ENCODE results near the gene CNIH2. TPM values are rescaled to one million over a fixed set of nuclear protein-coding genes. Genes with fewer than 3 reads are reported as not detected.

CNIH2 gene
- total RNA-seq, 2 experiments from 2014 or later: 1.9 to 2.2 TPM

DNA sequence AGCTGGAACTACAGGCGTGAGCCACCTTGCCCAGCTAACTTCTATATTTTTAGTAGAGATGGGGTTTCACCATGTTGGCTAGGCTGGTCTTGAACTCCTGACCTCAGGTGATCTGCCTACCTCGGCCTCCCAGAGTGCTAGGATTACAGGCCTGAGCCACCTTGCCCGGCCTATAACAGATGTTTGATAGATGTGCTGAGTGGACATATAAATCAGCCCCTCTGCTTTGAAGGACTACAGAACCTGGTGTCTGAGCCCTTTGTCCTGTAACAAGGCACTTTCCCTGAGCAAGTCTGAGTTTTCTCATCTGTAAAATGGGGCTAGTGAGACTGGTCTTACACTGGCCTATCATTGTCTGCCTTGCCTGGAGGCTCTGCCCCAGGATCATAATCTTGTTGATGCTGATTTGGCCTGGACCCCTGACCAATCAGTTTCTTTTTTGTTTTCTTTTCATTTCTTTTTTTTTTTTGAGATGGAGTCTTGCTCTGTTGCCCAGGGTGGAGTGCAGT is 51.2 kb downstream of the CNIH2 start:
- no peaks in the 10 kb centered on the region for H3K27me3 Mint-ChIP-seq
- no peak for DNase-seq

DNA sequence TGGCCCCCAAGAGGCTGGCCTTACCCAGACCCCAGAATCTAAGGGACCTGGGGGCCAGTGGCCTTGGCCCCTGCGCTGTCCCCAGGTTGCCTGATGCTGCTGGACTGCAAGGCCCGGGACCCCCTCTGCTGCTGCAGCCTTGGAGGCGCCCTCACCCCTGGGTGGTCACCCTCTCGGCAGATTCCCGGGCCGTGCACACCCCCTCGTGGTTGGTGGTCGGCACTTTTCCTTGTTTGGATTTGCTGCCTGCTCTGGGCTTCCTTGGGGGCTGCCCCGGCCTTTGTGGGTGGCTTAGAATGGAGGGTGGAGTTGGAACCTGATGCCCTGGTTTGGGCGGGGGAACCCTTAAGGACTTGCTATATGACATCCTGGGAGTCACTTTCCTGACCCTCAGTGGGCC is 53.0 kb downstream of the CNIH2 start:
- Mint-ChIP-seq H3K4me3 (no peak overlapping the region), H3K9me3 (no peaks in the 10 kb centered on the region), H3K27ac (no peak overlapping the region), H3K27me3 (no peaks in the 10 kb centered on the region), H3K36me3 (no peaks in the 10 kb centered on the region), H3K4me1 (peaks cover 25% of the 10 kb centered on the region)
- no peak for DNase-seq

More for the DNA sequence above, 51.2 kb downstream of the CNIH2 start:
- Mint-ChIP-seq H3K4me1 (peaks cover 26% of the 10 kb centered on the region), H3K9me3 (no peaks in the 10 kb centered on the region), H3K36me3 (no peaks in the 10 kb centered on the region), H3K4me3 (no peak overlapping the region), H3K27ac (no peak overlapping the region)

DNA sequence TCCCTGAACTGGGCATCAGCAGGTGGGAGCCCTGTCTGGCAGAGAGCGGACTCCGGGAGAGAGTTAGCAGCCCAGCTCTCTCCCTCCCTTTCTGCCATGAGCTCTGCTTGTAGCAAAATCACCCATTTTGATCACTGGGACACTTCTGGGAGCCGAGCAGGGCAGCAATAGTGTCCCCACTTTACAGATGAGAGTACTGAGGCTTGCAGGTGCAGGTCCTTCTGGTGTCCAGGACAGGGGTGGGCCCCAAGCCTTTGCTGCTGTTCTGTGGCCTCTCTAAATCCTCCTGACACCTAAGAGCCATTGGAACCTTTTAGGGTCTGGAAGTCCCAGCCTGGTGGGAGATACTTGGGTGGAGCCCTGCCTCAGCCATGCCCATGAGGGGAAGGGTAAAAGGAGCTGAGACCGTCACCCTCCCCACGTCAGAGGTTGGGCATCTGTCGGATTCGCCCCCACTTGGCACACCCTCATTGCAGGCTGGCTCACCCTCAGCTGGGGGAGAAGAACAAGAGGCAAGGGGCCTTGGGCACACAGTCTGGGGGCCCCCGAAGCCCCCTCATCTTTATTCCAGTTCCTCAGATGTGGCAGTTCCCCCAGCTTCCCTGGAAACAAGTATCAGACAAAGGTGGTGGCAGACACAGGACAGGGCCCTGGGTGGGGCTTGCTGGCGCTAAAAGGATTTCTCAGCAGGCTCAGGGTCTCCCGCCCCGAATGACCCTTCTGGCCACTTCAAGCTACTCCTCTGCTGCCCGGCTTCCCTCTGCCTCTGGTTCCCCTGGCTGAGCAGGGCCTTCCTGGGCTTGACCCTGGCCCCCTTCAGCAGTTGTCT is 53.8 kb downstream of the CNIH2 start:
- Mint-ChIP-seq H3K27me3 (no peaks in the 10 kb centered on the region), H3K9me3 (no peaks in the 10 kb centered on the region), H3K27ac (no peak overlapping the region), H3K4me1 (peaks cover 29% of the 10 kb centered on the region), H3K4me3 (no peak overlapping the region), H3K36me3 (no peaks in the 10 kb centered on the region)
- no peak for DNase-seq

DNA sequence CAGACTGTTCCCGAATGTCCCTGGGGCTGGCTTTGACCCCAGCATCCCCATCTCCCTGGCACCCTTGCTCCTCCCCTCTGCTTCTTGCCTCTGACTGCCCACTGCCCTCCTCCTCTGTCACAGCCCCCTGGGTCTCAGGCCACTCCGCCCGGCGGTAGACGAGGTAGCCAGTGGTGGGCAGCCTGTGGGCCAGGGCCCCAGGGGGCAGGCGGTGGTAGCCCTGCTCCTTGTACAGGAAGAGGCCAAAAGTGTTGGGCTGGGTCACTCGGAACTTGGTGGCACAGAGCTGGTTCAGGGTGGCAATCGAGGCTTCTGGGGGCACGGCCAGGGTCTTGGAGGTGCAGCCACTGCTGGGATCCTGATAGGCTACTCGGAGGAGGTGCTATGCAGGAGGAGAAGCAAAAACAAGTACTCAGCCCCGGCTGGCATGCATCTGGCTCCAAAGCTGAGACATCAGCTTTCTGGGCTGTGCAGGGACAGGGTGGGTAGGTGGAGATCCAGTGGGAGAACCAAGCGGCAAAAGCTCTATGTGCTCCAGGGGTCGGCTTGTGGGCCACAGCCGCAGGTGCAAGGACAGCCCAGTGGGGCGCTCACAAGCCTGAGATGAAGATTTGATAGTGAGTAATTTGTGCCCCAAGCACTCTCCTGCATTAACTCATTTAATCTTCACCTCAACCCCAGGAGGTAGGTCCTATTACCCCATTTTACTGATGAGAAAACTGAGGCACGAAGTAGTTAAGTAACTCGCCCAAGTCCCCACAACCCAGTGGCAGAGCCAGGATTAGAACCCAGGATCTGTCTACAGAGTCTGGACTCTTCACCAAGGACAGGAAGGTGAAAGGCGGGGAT is 54.6 kb downstream of the CNIH2 start:
- Mint-ChIP-seq H3K27ac (no peak overlapping the region), H3K27me3 (no peaks in the 10 kb centered on the region), H3K9me3 (no peaks in the 10 kb centered on the region), H3K4me3 (no peak overlapping the region), H3K4me1 (peaks cover 33% of the 10 kb centered on the region), H3K36me3 (no peaks in the 10 kb centered on the region)
- no peak for DNase-seq

DNA sequence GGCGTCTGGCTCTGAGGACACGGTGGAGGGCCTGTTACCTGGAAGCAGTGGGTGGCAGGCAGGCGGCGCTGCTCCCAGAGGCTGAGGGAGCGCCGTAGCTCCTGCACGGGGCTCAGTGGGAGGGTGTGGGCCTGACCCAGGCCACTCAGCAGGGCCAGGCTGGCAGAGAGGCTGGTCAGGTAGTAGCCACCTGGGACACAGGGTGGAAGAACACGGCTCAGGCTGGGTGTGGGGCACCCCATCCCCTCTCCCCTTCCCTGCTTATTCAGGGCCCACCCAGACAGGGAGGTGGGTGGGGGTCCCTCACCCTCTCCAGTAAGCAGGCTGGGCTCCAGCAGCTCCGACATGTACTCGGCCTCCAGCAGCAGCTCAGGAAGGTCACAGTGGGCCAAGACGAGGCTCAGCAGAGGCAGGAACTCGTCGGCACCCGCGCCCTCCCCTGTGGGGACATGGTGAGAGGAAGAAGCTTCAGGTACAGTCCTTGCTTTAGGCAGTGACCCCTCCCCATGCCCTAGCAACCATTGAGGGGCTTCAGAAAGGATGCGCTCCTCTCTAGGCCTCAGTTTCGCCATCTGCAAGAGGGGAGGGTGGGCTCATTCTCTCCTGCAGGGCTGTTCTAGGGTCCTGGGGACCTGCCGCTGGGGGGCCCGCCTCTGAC is 55.4 kb downstream of the CNIH2 start:
- DNase-seq: no peak
- no peaks in the 10 kb centered on the region for H3K27me3 Mint-ChIP-seq

More for the DNA sequence above, 55.4 kb downstream of the CNIH2 start:
- H3K4me1 Mint-ChIP-seq: peaks cover 31% of the 10 kb centered on the region
- no peaks in the 10 kb centered on the region for H3K9me3 Mint-ChIP-seq
- H3K36me3 Mint-ChIP-seq: no peaks in the 10 kb centered on the region
- H3K4me3 Mint-ChIP-seq: no peak overlapping the region
- no peak overlapping the region for H3K27ac Mint-ChIP-seq

Other genes starting within 250 kb of the CNIH2 start
- gene GAL3ST3, start 229.0 kb upstream of the CNIH2 start, total RNA-seq: under 1 TPM; 0.70 to 0.95 TPM
- gene SF3B2, start 225.8 kb upstream of the CNIH2 start, total RNA-seq: 100 to 1,000 TPM; 268 TPM
- gene PACS1, start 207.9 kb upstream of the CNIH2 start, total RNA-seq: 10 to 100 TPM; 58.4 to 61.4 TPM
- 10 to 100 TPM; 39.4 to 40.2 TPM for gene KLC2, start 20.5 kb upstream of the CNIH2 start, total RNA-seq
- gene RAB1B, start 9.5 kb upstream of the CNIH2 start, total RNA-seq: 100 to 1,000 TPM in 1 of 2 experiments, 10 to 100 TPM in 1; 97.6 to 102 TPM
- 10 to 100 TPM; 64.1 to 72.4 TPM for gene YIF1A, start 11.0 kb downstream of the CNIH2 start, total RNA-seq
- gene TMEM151A, start 13.7 kb downstream of the CNIH2 start, total RNA-seq: not detected
- 10 to 100 TPM; 11.0 to 11.9 TPM for gene CD248, start 38.9 kb downstream of the CNIH2 start, total RNA-seq
- gene RIN1, start 58.3 kb downstream of the CNIH2 start, total RNA-seq: 1 to 10 TPM; 1.5 to 1.6 TPM
- gene BRMS1, start 66.9 kb downstream of the CNIH2 start, total RNA-seq: 10 to 100 TPM; 47.5 to 48.8 TPM
- 10 to 100 TPM in 1 of 2 experiments, 1 to 10 TPM in 1; 9.5 to 10.0 TPM for gene B4GAT1, start 69.5 kb downstream of the CNIH2 start, total RNA-seq
- 1 to 10 TPM; 8.1 to 9.0 TPM for gene SLC29A2, start 93.6 kb downstream of the CNIH2 start, total RNA-seq
- under 1 TPM in 1 of 2 experiments, not detected in 1; 0.16 TPM for gene NPAS4, start 142.9 kb downstream of the CNIH2 start, total RNA-seq
- gene MRPL11, start 160.7 kb downstream of the CNIH2 start, total RNA-seq: 100 to 1,000 TPM; 159 to 161 TPM
- 1 to 10 TPM; 5.8 to 6.4 TPM for gene PELI3, start 188.7 kb downstream of the CNIH2 start, total RNA-seq
- gene DPP3, start 202.3 kb downstream of the CNIH2 start, total RNA-seq: 10 to 100 TPM; 70.7 to 75.3 TPM
- 10 to 100 TPM in 1 of 2 experiments, 1 to 10 TPM in 1; 7.7 to 13.1 TPM for gene BBS1, start 232.5 kb downstream of the CNIH2 start, total RNA-seq

Data from activated naive CD8-positive, alpha-beta T cell treated with anti-CD3 and anti-CD28 coated beads for 36 hours (primary cell).